OCI-M2 (cell line): Measurements from ENCODE around the gene NDUFS1.
"Not testable (repeated sequence)": the region's sequence is repeated elsewhere in the genome, so short reads cannot be mapped to it uniquely, and the experiment has no call there.

ENCODE experiments used
- DNase-seq: peaks from one replicate; lab custom pipeline; 2025; ENCODE audit not compliant: unreplicated experiment; lab: John Stamatoyannopoulos, UW

NDUFS1 gene

GRCh38 chr2:206105038-206105437 is 54.2 kb downstream of the NDUFS1 start:
- DNase-seq, result no peak

- not testable (repeated sequence) for DNase-seq
Measured at GRCh38 chr2:206098872-206099271, 60.4 kb downstream of the NDUFS1 start.

- DNase-seq, result no peak
Measured at GRCh38 chr2:206098471-206098870, 60.8 kb downstream of the NDUFS1 start.

- DNase-seq, result no peak
Measured at GRCh38 chr2:206096876-206097275, 62.4 kb downstream of the NDUFS1 start.

GRCh38 chr2:206095536-206096332 is 63.5 kb downstream of the NDUFS1 start:
- no peak for DNase-seq

GRCh38 chr2:206092297-206092696 is 66.9 kb downstream of the NDUFS1 start:
- DNase-seq, result no peak

GRCh38 chr2:206088248-206088647 is 71.0 kb downstream of the NDUFS1 start:
- no peak for DNase-seq

- no peak for DNase-seq
Measured at GRCh38 chr2:206086716-206087350, 72.4 kb downstream of the NDUFS1 start.

- DNase-seq, result no peak
Measured at GRCh38 chr2:206085742-206086445, 73.3 kb downstream of the NDUFS1 start, which contains the start of gene INO80D. INO80D (minus strand) TSS chr2:206086174; CDS start chr2:206063016, 23,158 bp downstream.

- DNase-seq, result no peak
Measured at GRCh38 chr2:206084870-206085741, 74.1 kb downstream of the NDUFS1 start.

- DNase-seq, result no peak
Measured at GRCh38 chr2:206084439-206084869, 74.8 kb downstream of the NDUFS1 start.

GRCh38 chr2:206083602-206084438 is 75.4 kb downstream of the NDUFS1 start:
- DNase-seq, result no peak

- no peak for DNase-seq
Measured at GRCh38 chr2:206082298-206082843, 76.9 kb downstream of the NDUFS1 start.

GRCh38 chr2:206080927-206081326 is 78.3 kb downstream of the NDUFS1 start:
- DNase-seq, result no peak

- DNase-seq, result no peak
Measured at GRCh38 chr2:206079699-206080465, 79.4 kb downstream of the NDUFS1 start.

GRCh38 chr2:206077879-206078278 is 81.4 kb downstream of the NDUFS1 start:
- not testable (repeated sequence) for DNase-seq

GRCh38 chr2:206075113-206075512 is 84.1 kb downstream of the NDUFS1 start:
- DNase-seq, result no peak

GRCh38 chr2:206071807-206072206 is 87.4 kb downstream of the NDUFS1 start:
- DNase-seq, result no peak

- no peak for DNase-seq
Measured at GRCh38 chr2:206069417-206069816, 89.8 kb downstream of the NDUFS1 start.
